IMR-90 (cell line): ENCODE data around the gene CHML.

Experiments used
- CEBPB ChIP-seq: IDR thresholded peaks from 2 replicates; pipeline ENCODE4 v1.6.1; 2012; ENCODE audit warnings: low read depth, low read length, improper control_type of control experiment
- POLR2A ChIP-seq: IDR thresholded peaks from 2 replicates; pipeline ENCODE4 v1.6.1; 2012; ENCODE audit warnings: mild to moderate bottlenecking, low read depth, low read length

GRCh38 chr1:241684108-241684507, 43.9 kb upstream of the CHML start:
- no peak for TF ChIP-seq CEBPB
- no peak for TF ChIP-seq POLR2A
